CD4-positive, alpha-beta T cell (primary cell): ENCODE data around the gene CIDEB. TPM values are rescaled to one million over a fixed set of nuclear protein-coding genes. Genes with fewer than 3 reads are reported as not detected.

Source experiments
- ATAC-seq: fragments of 200-7000 bp; cut with Tn5 transposase; one replicate; pipeline ENCODE4 v1.10.0; 2022; ENCODE audit warnings: mild to moderate bottlenecking; ENCODE audit not compliant: poor library complexity
- CTCF ChIA-PET: fragments of 350-600 bp; sonication (Branson Sonifier 250); formaldehyde crosslinking; loops from one replicate; lab custom pipeline; 2021; ENCODE audit warnings: antibody characterized with exemption, inconsistent platforms; lab: Charles Lee
- POLR2A ChIA-PET: fragments of 350-600 bp; sonication (Branson Sonifier 250); formaldehyde crosslinking; loops from one replicate; lab custom pipeline; 2021; ENCODE audit warnings: antibody characterized with exemption, inconsistent platforms; lab: Charles Lee
- DNase-seq, 14 experiments: peaks; one replicate each; pipeline ENCODE4 v3.0.0-alpha.2; 2013 to 2020; ENCODE audit warnings: mixed read lengths in 2 of 14
- H3K27ac ChIP-seq, 2 donors: one replicate each; pipeline versions ENCODE4 v1.5.1 to v1.7.0; 2013; ENCODE audit warnings: low read length in 2 of 2, low read depth in 1 of 2, mild to moderate bottlenecking in 1 of 2
- H3K27me3 ChIP-seq, 2 experiments: 1 replicate in 1 of 2; 2 replicates in 1 of 2; pipeline versions ENCODE4 v1.6.1 to v1.7.0; 2013; ENCODE audit warnings: low read length in 2 of 2, control low read depth in 1 of 2, mild to moderate bottlenecking in 1 of 2, moderate library complexity in 1 of 2; ENCODE audit not compliant: insufficient read depth in 2 of 2, control insufficient read depth in 1 of 2
- H3K36me3 ChIP-seq: one replicate; pipeline ENCODE4 v1.6.1; 2013; ENCODE audit warnings: low read length, control low read depth; ENCODE audit not compliant: insufficient read depth
- H3K4me1 ChIP-seq: one replicate; pipeline ENCODE4 v1.6.1; 2013; ENCODE audit warnings: low read length, control low read depth; ENCODE audit not compliant: insufficient read depth
- H3K4me3 ChIP-seq: one replicate; pipeline ENCODE4 v1.5.1; 2013; ENCODE audit warnings: mild to moderate bottlenecking, low read length, moderate library complexity
- H3K9me3 ChIP-seq, 2 experiments: 1 replicate in 1 of 2; 2 replicates in 1 of 2; pipeline versions ENCODE4 v1.6.1 to v1.7.0; 2013; ENCODE audit warnings: low read length in 2 of 2, mild to moderate bottlenecking in 2 of 2, control low read depth in 1 of 2, moderate library complexity in 1 of 2; ENCODE audit not compliant: control insufficient read depth in 1 of 2, insufficient read depth in 1 of 2
- H3K27ac Mint-ChIP-seq: one replicate; pipeline ENCODE4 v1.8.0; 2020; ENCODE audit warnings: mixed read lengths
- H3K27me3 Mint-ChIP-seq: one replicate; pipeline ENCODE4 v1.8.0; 2021; ENCODE audit warnings: mixed read lengths
- H3K36me3 Mint-ChIP-seq: one replicate; pipeline ENCODE4 v1.8.0; 2021; ENCODE audit warnings: low read depth, mixed read lengths
- H3K4me1 Mint-ChIP-seq: one replicate; pipeline ENCODE4 v1.8.0; 2021; ENCODE audit warnings: low read depth, mixed read lengths
- H3K4me3 Mint-ChIP-seq: one replicate; pipeline ENCODE4 v1.8.0; 2020; ENCODE audit warnings: mild to moderate bottlenecking, mixed read lengths
- H3K9me3 Mint-ChIP-seq: one replicate; pipeline ENCODE4 v1.8.0; 2020; ENCODE audit warnings: mixed read lengths
- intact Hi-C, 2 experiments: fragments of 100-400 bp; cut with DNase I in 1 of 2; cut with micrococcal nuclease in 1 of 2; formaldehyde crosslinking; loops; one replicate each; pipeline versions ENCODE4 v1.15.1 to v1.9.0; 2023 to 2025; cut with DNase I, micrococcal nuclease
- total RNA-seq, 174 experiments: library from RNA in 2 of 174; stranded (reverse) in 2 of 174; gene quantifications; one replicate each; pipeline ENCODE4 v1.2.3 and lab custom pipeline; 2021 to 2026
- TF ChIP-seq, protein P1 (sequence below): fragments of 200-600 bp; IDR thresholded peaks from one replicate; pipeline ENCODE4 v1.8.0; 2022; ENCODE audit warnings: antibody characterized with exemption, mild to moderate bottlenecking

The CIDEB gene
- total RNA-seq, 2 experiments from 2014 or later = 7.4 to 9.2 TPM

GRCh38 chr14:24271134-24271833 is 36.5 kb downstream of the CIDEB start, which contains the start of gene RABGGTA:
TSS of gene RABGGTA (minus strand) at chr14:24271597. CDS start at chr14:24271115, 482 bp downstream.
- H3K27me3 Mint-ChIP-seq = no peaks in the 10 kb centered on the region
- H3K27me3 ChIP-seq = no peaks in the 10 kb centered on the region
- H3K36me3 ChIP-seq = peaks cover 34% of the 10 kb centered on the region
- peak within 1 kb of the TSS; percentile 96 for H3K4me3 Mint-ChIP-seq
- intact Hi-C loops = loop anchor here (1.0 to 5.0 kb wide), 8 partner anchors 26 to 58 kb away; partner anchors contain the start of genes GMPR2 (in 2 of the 2), NEDD8 (in 2 of the 2), CHMP4A (in 1 of the 2) and LTB4R (in 1 of the 2)
- H3K4me3 ChIP-seq = peak within 1 kb of the TSS; percentile 86
- DNase-seq (peak; percentile 84 to 99 (median 92)), ATAC-seq (peak; percentile 83)
- peak within 1 kb of the TSS; percentile 97 for H3K27ac Mint-ChIP-seq
- H3K9me3 Mint-ChIP-seq = no peaks in the 10 kb centered on the region
- H3K9me3 ChIP-seq = no peaks in the 10 kb centered on the region
- H3K4me1 Mint-ChIP-seq = peaks cover 40% of the 10 kb centered on the region
- peaks cover 43% of the 10 kb centered on the region for H3K4me1 ChIP-seq
- ChIA-PET POLR2A (interaction anchor here (0.6 to 4.0 kb wide), 27 partner anchors 9 to 951 kb away, joined by 3 to 134 read pairs (median 7); partner anchors contain the start of genes CBLN3, CHMP4A, CIDEB and DCAF11), CTCF (interaction anchor here (0.6 to 3.6 kb wide), 21 partner anchors 9 to 171 kb away, joined by 3 to 20 read pairs (median 4); partner anchors contain the start of genes CHMP4A, CIDEB, LTB4R and LTB4R2)
- peaks cover 40% of the 10 kb centered on the region for H3K36me3 Mint-ChIP-seq
- TF ChIP-seq, protein P1, sequence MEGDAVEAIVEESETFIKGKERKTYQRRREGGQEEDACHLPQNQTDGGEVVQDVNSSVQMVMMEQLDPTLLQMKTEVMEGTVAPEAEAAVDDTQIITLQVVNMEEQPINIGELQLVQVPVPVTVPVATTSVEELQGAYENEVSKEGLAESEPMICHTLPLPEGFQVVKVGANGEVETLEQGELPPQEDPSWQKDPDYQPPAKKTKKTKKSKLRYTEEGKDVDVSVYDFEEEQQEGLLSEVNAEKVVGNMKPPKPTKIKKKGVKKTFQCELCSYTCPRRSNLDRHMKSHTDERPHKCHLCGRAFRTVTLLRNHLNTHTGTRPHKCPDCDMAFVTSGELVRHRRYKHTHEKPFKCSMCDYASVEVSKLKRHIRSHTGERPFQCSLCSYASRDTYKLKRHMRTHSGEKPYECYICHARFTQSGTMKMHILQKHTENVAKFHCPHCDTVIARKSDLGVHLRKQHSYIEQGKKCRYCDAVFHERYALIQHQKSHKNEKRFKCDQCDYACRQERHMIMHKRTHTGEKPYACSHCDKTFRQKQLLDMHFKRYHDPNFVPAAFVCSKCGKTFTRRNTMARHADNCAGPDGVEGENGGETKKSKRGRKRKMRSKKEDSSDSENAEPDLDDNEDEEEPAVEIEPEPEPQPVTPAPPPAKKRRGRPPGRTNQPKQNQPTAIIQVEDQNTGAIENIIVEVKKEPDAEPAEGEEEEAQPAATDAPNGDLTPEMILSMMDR = peak; percentile 75
- peak within 1 kb of the TSS; percentile 92 to 95 for H3K27ac ChIP-seq

GRCh38 chr14:24270537-24271133 is 37.1 kb downstream of the CIDEB start:
- DNase-seq = no peak

More at GRCh38 chr14:24270537-24271133, 37.1 kb downstream of the CIDEB start:
- POLR2A ChIA-PET = interaction anchor here (0.6 to 4.0 kb wide), 28 partner anchors 8 to 190 kb away, joined by 3 to 134 read pairs (median 6); partner anchors contain the start of genes CBLN3, CHMP4A, CIDEB and DCAF11
- H3K9me3 Mint-ChIP-seq = no peaks in the 10 kb centered on the region
- peaks cover 41% of the 10 kb centered on the region for H3K36me3 ChIP-seq
- peaks cover 40% of the 10 kb centered on the region for H3K4me1 Mint-ChIP-seq
- H3K27me3 ChIP-seq = no peaks in the 10 kb centered on the region
- H3K27me3 Mint-ChIP-seq = no peaks in the 10 kb centered on the region
- peak overlapping the region; percentile 92 to 95 for H3K27ac ChIP-seq
- peak overlapping the region; percentile 96 for H3K4me3 Mint-ChIP-seq
- H3K36me3 Mint-ChIP-seq = peaks cover 46% of the 10 kb centered on the region
- H3K4me3 ChIP-seq = peak overlapping the region; percentile 86
- TF ChIP-seq, protein P1 = no peak
- H3K4me1 ChIP-seq = peaks cover 43% of the 10 kb centered on the region
- CTCF ChIA-PET = interaction anchor here (0.6 to 3.6 kb wide), 21 partner anchors 10 to 172 kb away, joined by 3 to 20 read pairs (median 4); partner anchors contain the start of genes CHMP4A, CIDEB, LTB4R and LTB4R2
- intact Hi-C loops = loop anchor here (1.0 to 5.0 kb wide), 8 partner anchors 27 to 58 kb away; partner anchors contain the start of genes GMPR2 (in 2 of the 2), NEDD8 (in 2 of the 2), CHMP4A (in 1 of the 2) and LTB4R (in 1 of the 2)
- peak overlapping the region; percentile 97 for H3K27ac Mint-ChIP-seq
- ATAC-seq = no peak
- H3K9me3 ChIP-seq = no peaks in the 10 kb centered on the region
